Measurements from ENCODE around the gene NACC2. TPM values are rescaled to one million over a fixed set of nuclear protein-coding genes. Genes with fewer than 3 reads are reported as not detected.
A peak's percentile ranks its signal among the peaks of the same experiment; 100 is the strongest.

Gene NACC2
- total and polyA plus RNA-seq, 2 donors (not counting 1 experiment from before 2014, with no cell fraction given): 0.34 to 1.9 TPM

- no peak for DNase-seq
- no peaks in the 10 kb centered on the region for H3K79me2 ChIP-seq (ENCODE audit: control insufficient read depth, insufficient read depth, low read length)
- no peak overlapping the region for H2AFZ ChIP-seq (ENCODE audit: insufficient read depth, low read depth, low read length, poor library complexity, severe bottlenecking)
- Mint-ChIP-seq H3K9me3 (ENCODE audit: insufficient read depth) (no peaks in the 10 kb centered on the region), H3K4me1 (no peaks in the 10 kb centered on the region), H3K27ac (no peak overlapping the region), H3K4me3 (no peak overlapping the region), H3K27me3 (peaks cover 22% of the 10 kb centered on the region)
- CTCF ChIA-PET: no interaction called here
- peaks cover 1% of the 10 kb centered on the region in 2 donors for H3K4me1 ChIP-seq (ENCODE audit: control insufficient read depth in 2 of 2, insufficient read depth in 2 of 2, low read length in 2 of 2)
- no peak overlapping the region for H3K9ac ChIP-seq (ENCODE audit: low read length)
- no peaks in the 10 kb centered on the region for H3K36me3 ChIP-seq (replicated peaks in 1 of 2; ENCODE audit: control extremely low read depth in 1 of 2, control insufficient read depth in 1 of 2, extremely low read depth in 1 of 2, insufficient read depth in 2 of 2, low read length in 1 of 2)
- POLR2A ChIA-PET: no interaction called here
- WGBS (ENCODE audit: insufficient coverage): 47% methylated on average over 19 of the region's 23 CpGs
- H3K27ac ChIP-seq (ENCODE audit: low read length in 2 of 2): no peak overlapping the region
- H3K27me3 ChIP-seq (replicated peaks in 1 of 4; ENCODE audit: control extremely low read depth in 1 of 4, control insufficient read depth in 3 of 4, insufficient read depth in 4 of 4, low read length in 3 of 4): peaks cover 0 to 14% (median 2%) of the 10 kb centered on the region in 4 experiments
- no peak overlapping the region for H3K4me2 ChIP-seq (replicated peaks; ENCODE audit: low read depth, low read length, poor library complexity, severe bottlenecking)
- TF ChIP-seq CTCF (IDR thresholded peaks at IDR 0.05): no peak
- no peak for TF ChIP-seq EZH2 (IDR thresholded peaks at IDR 0.05; ENCODE audit: borderline replicate concordance, insufficient read depth, low read depth, low read length, poor library complexity, severe bottlenecking)
- H3K9me3 ChIP-seq (ENCODE audit: control extremely low read depth in 1 of 3, control insufficient read depth in 2 of 3, insufficient read depth in 1 of 3, low read length in 2 of 3): no peaks in the 10 kb centered on the region
- H4K20me1 ChIP-seq (ENCODE audit: control insufficient read depth, insufficient read depth, low read length, poor library complexity, severe bottlenecking): no peaks in the 10 kb centered on the region
- no peak overlapping the region for H3K4me3 ChIP-seq (ENCODE audit: control extremely low read depth in 1 of 5, extremely low read depth in 1 of 5, insufficient read depth in 1 of 5, low read depth in 2 of 5, low read length in 4 of 5)
- ATAC-seq (ENCODE audit: low read depth): no peak
- intact Hi-C loops (cut with micrococcal nuclease): no loop called here
Observed at GRCh38 chr9:135973277-135974219, 121.5 kb downstream of the NACC2 start.

- ChIA-PET POLR2A (no interaction called here), CTCF (interaction anchor here (0.6 kb wide), 1 partner anchor 134 kb away, joined by 3 read pairs; no protein-coding TSS in a partner anchor)
- H3K4me1 ChIP-seq (ENCODE audit: control insufficient read depth in 2 of 2, insufficient read depth in 2 of 2, low read length in 2 of 2): peaks cover 0 to 8% of the 10 kb centered on the region in 2 donors
- WGBS (ENCODE audit: insufficient coverage): 69% methylated on average over 10 of the region's 13 CpGs
- H3K4me1 Mint-ChIP-seq: peaks cover 7% of the 10 kb centered on the region
- H3K27ac ChIP-seq (ENCODE audit: low read length in 2 of 2): no peak overlapping the region
- H3K4me3 Mint-ChIP-seq: no peak overlapping the region
- intact Hi-C loops (cut with micrococcal nuclease): no loop called here
- H3K4me2 ChIP-seq (replicated peaks; ENCODE audit: low read depth, low read length, poor library complexity, severe bottlenecking): no peak overlapping the region
- H4K20me1 ChIP-seq (ENCODE audit: control insufficient read depth, insufficient read depth, low read length, poor library complexity, severe bottlenecking): no peaks in the 10 kb centered on the region
- DNase-seq (peak; percentile 57), ATAC-seq (ENCODE audit: low read depth) (no peak)
- no peak overlapping the region for H3K4me3 ChIP-seq (ENCODE audit: control extremely low read depth in 1 of 5, extremely low read depth in 1 of 5, insufficient read depth in 1 of 5, low read depth in 2 of 5, low read length in 4 of 5)
- H3K79me2 ChIP-seq (ENCODE audit: control insufficient read depth, insufficient read depth, low read length): no peaks in the 10 kb centered on the region
- no peaks in the 10 kb centered on the region for H3K9me3 ChIP-seq (ENCODE audit: control extremely low read depth in 1 of 3, control insufficient read depth in 2 of 3, insufficient read depth in 1 of 3, low read length in 2 of 3)
- peaks cover 0 to 17% (median 1%) of the 10 kb centered on the region in 4 experiments for H3K27me3 ChIP-seq (replicated peaks in 1 of 4; ENCODE audit: control extremely low read depth in 1 of 4, control insufficient read depth in 3 of 4, insufficient read depth in 4 of 4, low read length in 3 of 4)
- H2AFZ ChIP-seq (ENCODE audit: insufficient read depth, low read depth, low read length, poor library complexity, severe bottlenecking): no peak overlapping the region
- TF ChIP-seq CTCF (IDR thresholded peaks at IDR 0.05): no peak
- TF ChIP-seq EZH2 (IDR thresholded peaks at IDR 0.05; ENCODE audit: borderline replicate concordance, insufficient read depth, low read depth, low read length, poor library complexity, severe bottlenecking): no peak
- H3K27me3 Mint-ChIP-seq: peaks cover 29% of the 10 kb centered on the region
- no peaks in the 10 kb centered on the region for H3K9me3 Mint-ChIP-seq (ENCODE audit: insufficient read depth)
- H3K36me3 ChIP-seq (replicated peaks in 1 of 2; ENCODE audit: control extremely low read depth in 1 of 2, control insufficient read depth in 1 of 2, extremely low read depth in 1 of 2, insufficient read depth in 2 of 2, low read length in 1 of 2): no peaks in the 10 kb centered on the region
- H3K27ac Mint-ChIP-seq: no peak overlapping the region
- no peak overlapping the region for H3K9ac ChIP-seq (ENCODE audit: low read length)
Observed at GRCh38 chr9:135971892-135972291, 123.2 kb downstream of the NACC2 start.
